KMS-11 (cell line): Measurements from ENCODE around the gene TSNAX.
A peak's percentile ranks its signal among the peaks of the same experiment; 100 is the strongest.

ENCODE experiments used
- H2AFZ ChIP-seq: fragments of 200-600 bp; sonication (generic); 2 replicates; pipeline ENCODE4 v1.6.1; 2016; ENCODE audit warnings: antibody characterized with exemption, mixed run types, low read depth
- H3K27ac ChIP-seq: fragments of 200-600 bp; sonication (generic); 2 replicates; pipeline ENCODE4 v1.6.1; 2016; ENCODE audit warnings: mild to moderate bottlenecking, mixed run types
- H3K27me3 ChIP-seq: fragments of 200-600 bp; sonication (generic); 2 replicates; pipeline ENCODE4 v1.6.1; 2017; ENCODE audit warnings: mild to moderate bottlenecking, low read depth, mixed run types, moderate library complexity; ENCODE audit not compliant: insufficient read depth
- H3K36me3 ChIP-seq: fragments of 200-600 bp; sonication (generic); 2 replicates; pipeline ENCODE4 v1.6.1; 2017; ENCODE audit warnings: mild to moderate bottlenecking, mixed run types; ENCODE audit not compliant: insufficient read depth
- H3K4me1 ChIP-seq: fragments of 200-600 bp; sonication (generic); 2 replicates; pipeline ENCODE4 v1.6.1; 2016; ENCODE audit warnings: mild to moderate bottlenecking, low read depth, mixed run types; ENCODE audit not compliant: poor library complexity, severe bottlenecking
- H3K4me2 ChIP-seq: fragments of 200-600 bp; sonication (generic); 2 replicates; pipeline ENCODE4 v1.7.0; 2016; ENCODE audit warnings: mild to moderate bottlenecking, mixed run types
- H3K4me3 ChIP-seq: fragments of 200-600 bp; sonication (generic); IDR thresholded peaks from 2 replicates; pipeline ENCODE4 v1.6.1; 2017; ENCODE audit warnings: low read depth, low read length, mixed read lengths; ENCODE audit not compliant: insufficient read depth
- H3K79me2 ChIP-seq: fragments of 200-600 bp; sonication (generic); 2 replicates; pipeline ENCODE4 v1.6.1; 2016; ENCODE audit warnings: low read depth, mixed run types; ENCODE audit not compliant: insufficient read depth
- H3K9ac ChIP-seq: fragments of 200-600 bp; sonication (generic); 2 replicates; pipeline ENCODE4 v1.6.1; 2016; ENCODE audit warnings: mild to moderate bottlenecking, mixed run types
- H4K20me1 ChIP-seq: fragments of 200-600 bp; sonication (generic); 2 replicates; pipeline ENCODE4 v1.6.1; 2016; ENCODE audit warnings: mild to moderate bottlenecking, mixed run types; ENCODE audit not compliant: insufficient read depth
- CTCF ChIP-seq: fragments of 200-600 bp; sonication (generic); conservative IDR thresholded peaks from 2 replicates; pipeline ENCODE4 v1.6.1; 2017; ENCODE audit warnings: low read depth, mild to moderate bottlenecking, antibody characterized with exemption, low read length, moderate library complexity, mixed read lengths

TSNAX gene

DNA sequence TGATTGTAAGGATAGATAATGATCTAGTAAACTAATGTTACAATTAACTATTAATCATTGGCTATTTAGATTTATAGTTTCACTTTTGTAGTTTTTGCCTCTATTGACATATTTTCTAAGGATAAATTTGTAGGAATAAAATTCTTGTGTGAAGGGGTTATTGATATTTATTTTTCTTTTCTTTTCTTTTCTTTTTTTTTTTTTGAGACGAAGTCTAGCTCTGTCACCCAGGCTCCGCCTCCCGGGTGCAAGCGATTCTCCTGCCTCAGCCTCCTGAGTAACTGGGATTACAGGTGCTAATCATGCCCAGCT is 74.2 kb downstream of the TSNAX start:
- H3K27me3 ChIP-seq, result no peaks in the 10 kb centered on the region
- H2AFZ ChIP-seq, result no peak overlapping the region
- no peaks in the 10 kb centered on the region for H3K36me3 ChIP-seq
- TF ChIP-seq CTCF, result no peak
- H3K4me2 ChIP-seq, result no peak overlapping the region
- no peak overlapping the region for H3K9ac ChIP-seq
- no peaks in the 10 kb centered on the region for H4K20me1 ChIP-seq
- no peak overlapping the region for H3K27ac ChIP-seq
- no peak overlapping the region for H3K4me3 ChIP-seq
- no peaks in the 10 kb centered on the region for H3K79me2 ChIP-seq
- H3K4me1 ChIP-seq, result no peaks in the 10 kb centered on the region

DNA sequence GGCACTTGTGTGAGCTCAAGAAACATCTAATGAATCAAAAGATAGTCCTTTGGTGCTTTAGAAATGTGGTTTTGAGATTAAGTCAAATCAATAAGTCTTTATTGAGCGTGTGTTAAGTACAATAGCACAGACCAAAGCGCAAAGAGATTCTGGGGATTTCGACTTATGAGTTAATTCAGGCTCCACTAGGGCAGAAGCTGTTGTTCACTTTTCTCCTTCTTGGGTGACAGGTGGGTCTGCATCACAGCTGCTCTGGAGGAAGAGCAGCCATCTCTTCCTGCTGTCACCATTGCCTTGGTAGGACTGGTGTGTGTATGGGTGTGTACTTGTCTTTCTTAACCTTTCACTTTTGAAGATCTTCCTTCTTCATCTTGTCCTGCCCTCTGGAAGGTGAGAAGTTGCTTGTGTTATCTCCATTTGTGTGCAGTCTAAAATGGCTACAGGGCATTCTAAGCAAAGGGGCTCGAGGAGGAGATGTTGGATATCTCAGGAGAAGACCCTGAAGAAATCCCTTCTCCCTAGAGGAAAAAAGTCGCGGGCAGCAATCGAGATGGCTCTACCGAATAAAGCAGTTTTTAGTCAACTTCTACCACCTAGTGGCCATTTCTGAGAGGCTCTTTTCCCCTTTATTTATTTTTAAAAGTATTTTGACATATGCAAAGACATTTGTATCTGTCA is 75.3 kb downstream of the TSNAX start:
- Histone ChIP-seq H3K27ac (no peak overlapping the region), H3K36me3 (no peaks in the 10 kb centered on the region), H2AFZ (peak overlapping the region; percentile 91), H3K4me3 (peak overlapping the region; percentile 91), H3K79me2 (no peaks in the 10 kb centered on the region), H3K27me3 (no peaks in the 10 kb centered on the region), H3K4me2 (peak overlapping the region; percentile 53), H4K20me1 (no peaks in the 10 kb centered on the region), H3K9ac (peak overlapping the region; percentile 17; the same call in 1 of the 2 replicates), H3K4me1 (no peaks in the 10 kb centered on the region)
- peak; percentile 89 for TF ChIP-seq CTCF

GRCh38 chr1:231604276-231604621 is 75.8 kb downstream of the TSNAX start:
- no peaks in the 10 kb centered on the region for H3K36me3 ChIP-seq
- H3K27ac ChIP-seq, result no peak overlapping the region
- H2AFZ ChIP-seq, result peak overlapping the region; percentile 91; the same call in 1 of the 2 replicates
- no peaks in the 10 kb centered on the region for H4K20me1 ChIP-seq
- peak overlapping the region; percentile 53 for H3K4me2 ChIP-seq
- H3K79me2 ChIP-seq, result no peaks in the 10 kb centered on the region
- TF ChIP-seq CTCF, result peak; percentile 25; the same call in 1 of the 2 replicates
- H3K9ac ChIP-seq, result no peak overlapping the region
- H3K4me3 ChIP-seq, result no peak overlapping the region
- no peaks in the 10 kb centered on the region for H3K4me1 ChIP-seq
- no peaks in the 10 kb centered on the region for H3K27me3 ChIP-seq

DNA sequence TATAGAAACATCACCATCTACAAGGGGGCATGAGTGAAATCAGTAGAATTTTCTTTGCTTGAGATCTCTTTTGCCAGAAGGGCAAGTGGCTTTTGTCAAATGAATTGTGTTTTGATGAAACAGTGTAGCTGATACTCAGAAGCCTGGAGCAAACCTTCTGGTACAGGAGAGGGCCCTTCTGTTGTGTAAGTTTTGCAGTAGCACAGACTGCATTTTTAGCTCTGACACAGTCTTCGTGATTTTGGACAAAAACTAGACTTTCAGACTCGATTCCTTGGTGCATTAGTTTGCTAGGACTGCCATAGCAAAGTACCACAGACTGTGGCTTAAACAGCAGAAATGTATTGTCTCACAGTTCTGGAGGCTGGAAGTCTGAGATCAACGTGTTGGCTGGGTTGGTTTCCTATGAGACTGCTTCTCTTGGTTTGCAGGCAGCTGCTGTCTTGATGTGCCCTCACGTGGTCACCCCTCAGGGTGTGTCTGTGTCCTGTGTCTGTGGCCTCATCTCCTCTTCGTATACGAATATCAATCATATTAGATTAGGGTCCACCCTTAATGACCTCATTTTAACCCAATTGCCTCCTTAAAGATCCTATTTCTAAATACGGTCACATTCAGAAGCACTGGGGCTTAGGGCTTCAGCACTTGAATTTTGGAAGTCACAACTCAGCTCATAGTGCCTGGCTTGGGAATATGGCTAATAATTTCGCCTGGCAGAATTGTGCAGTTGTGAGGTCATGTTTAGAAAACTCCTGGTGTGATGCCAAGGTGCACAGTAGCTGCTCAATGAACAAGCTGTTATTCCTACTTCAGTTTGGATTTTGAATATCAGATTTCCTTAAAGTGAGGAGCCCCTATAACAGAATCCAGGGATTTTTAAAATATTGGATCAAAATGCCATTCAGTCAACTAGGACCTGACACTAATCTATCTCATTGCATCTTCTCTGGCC is 77.0 kb downstream of the TSNAX start:
- Histone ChIP-seq H3K4me3 (no peak overlapping the region), H3K27ac (no peak overlapping the region), H2AFZ (no peak overlapping the region), H3K4me2 (no peak overlapping the region), H3K79me2 (no peaks in the 10 kb centered on the region), H4K20me1 (no peaks in the 10 kb centered on the region), H3K27me3 (no peaks in the 10 kb centered on the region), H3K36me3 (no peaks in the 10 kb centered on the region), H3K4me1 (no peaks in the 10 kb centered on the region), H3K9ac (no peak overlapping the region)
- TF ChIP-seq CTCF, result no peak
